HEK293 (cell line): ENCODE results near the gene ZNF853.

Source experiments
- BCL11A ChIP-seq: fragments of 450-650 bp; formaldehyde crosslinking; IDR thresholded peaks from 2 replicates; pipeline ENCODE4 v1.5.1; 2016; ENCODE audit warnings: low read depth, missing biosample characterization, missing genetic modification characterization
- BCL6B ChIP-seq: fragments of 450-650 bp; formaldehyde crosslinking; IDR thresholded peaks from 2 replicates; pipeline ENCODE4 v1.5.1; 2017; ENCODE audit warnings: missing biosample characterization, missing genetic modification characterization
- GLIS2 ChIP-seq: fragments of 450-650 bp; formaldehyde crosslinking; IDR thresholded peaks from 2 replicates; pipeline ENCODE4 v1.5.1; 2016; ENCODE audit warnings: missing biosample characterization, missing genetic modification characterization
- HOXC10 ChIP-seq: sonication (generic); formaldehyde crosslinking; IDR thresholded peaks from 2 replicates; pipeline ENCODE4 v1.8.1; 2023; ENCODE audit warnings: mild to moderate bottlenecking, missing genetic modification reagents
- IKZF3 ChIP-seq: fragments of 450-650 bp; IDR thresholded peaks from 2 replicates; pipeline ENCODE4 v1.5.0; 2018; ENCODE audit warnings: missing biosample characterization, mild to moderate bottlenecking, missing genetic modification characterization, moderate library complexity
- KLF10 ChIP-seq: fragments of 450-650 bp; IDR thresholded peaks from 2 replicates; pipeline ENCODE4 v1.5.1; 2018; ENCODE audit warnings: missing biosample characterization, mild to moderate bottlenecking, missing genetic modification characterization
- KLF16 ChIP-seq: fragments of 450-650 bp; formaldehyde crosslinking; IDR thresholded peaks from 2 replicates; pipeline ENCODE4 v1.5.1; 2017; ENCODE audit warnings: missing biosample characterization, missing genetic modification characterization
- KLF17 ChIP-seq: fragments of 450-650 bp; formaldehyde crosslinking; IDR thresholded peaks from 2 replicates; pipeline ENCODE4 v1.5.1; 2016; ENCODE audit warnings: missing biosample characterization, missing genetic modification characterization
- MZF1 ChIP-seq: fragments of 450-650 bp; formaldehyde crosslinking; IDR thresholded peaks from 2 replicates; pipeline ENCODE4 v1.5.1; 2017; ENCODE audit warnings: missing biosample characterization, missing genetic modification characterization, borderline replicate concordance
- RBAK ChIP-seq: fragments of 450-650 bp; formaldehyde crosslinking; IDR thresholded peaks from 2 replicates; pipeline ENCODE4 v1.5.1; 2016; ENCODE audit warnings: missing biosample characterization, missing genetic modification characterization
- SCRT2 ChIP-seq: fragments of 450-650 bp; formaldehyde crosslinking; IDR thresholded peaks from 2 replicates; pipeline ENCODE4 v1.5.1; 2016; ENCODE audit warnings: missing biosample characterization, missing genetic modification characterization
- SETDB1 ChIP-seq: IDR thresholded peaks from one replicate; pipeline ENCODE4 v1.6.1; 2017; ENCODE audit warnings: mild to moderate bottlenecking, low read length, moderate library complexity, mixed read lengths; ENCODE audit not compliant: insufficient read length
- TRIM28 ChIP-seq: IDR thresholded peaks from 2 replicates; pipeline ENCODE4 v1.6.1; 2011; ENCODE audit warnings: low read length, control low read depth, borderline replicate concordance
- YY2 ChIP-seq: fragments of 450-650 bp; formaldehyde crosslinking; IDR thresholded peaks from 2 replicates; pipeline ENCODE4 v1.5.1; 2016; ENCODE audit warnings: missing biosample characterization, missing genetic modification characterization
- ZBTB49 ChIP-seq: fragments of 450-650 bp; formaldehyde crosslinking; IDR thresholded peaks from 2 replicates; pipeline ENCODE4 v1.5.1; 2016; ENCODE audit warnings: missing biosample characterization, missing genetic modification characterization, low read depth
- ZBTB7A ChIP-seq: fragments of 450-650 bp; formaldehyde crosslinking; IDR thresholded peaks from 2 replicates; pipeline ENCODE4 v1.5.1; 2016; ENCODE audit warnings: low read depth, missing biosample characterization, missing genetic modification characterization
- ZFP69B ChIP-seq: fragments of 450-650 bp; formaldehyde crosslinking; IDR thresholded peaks from 2 replicates; pipeline ENCODE4 v1.5.1; 2016; ENCODE audit warnings: missing biosample characterization, missing genetic modification characterization
- ZNF138 ChIP-seq: fragments of 450-650 bp; formaldehyde crosslinking; IDR thresholded peaks from 2 replicates; pipeline ENCODE4 v1.5.1; 2016; ENCODE audit warnings: missing biosample characterization, missing genetic modification characterization, borderline replicate concordance
- ZNF174 ChIP-seq: fragments of 450-650 bp; formaldehyde crosslinking; IDR thresholded peaks from 2 replicates; pipeline ENCODE4 v1.5.0; 2017; ENCODE audit warnings: missing biosample characterization, mild to moderate bottlenecking, missing genetic modification characterization
- ZNF223 ChIP-seq: fragments of 450-650 bp; formaldehyde crosslinking; IDR thresholded peaks from 2 replicates; pipeline ENCODE4 v1.5.1; 2016; ENCODE audit warnings: missing biosample characterization, missing genetic modification characterization
- ZNF266 ChIP-seq: fragments of 450-650 bp; formaldehyde crosslinking; IDR thresholded peaks from 2 replicates; pipeline ENCODE4 v1.5.1; 2016; ENCODE audit warnings: missing biosample characterization, missing genetic modification characterization, low read depth
- ZNF292 ChIP-seq: fragments of 450-650 bp; formaldehyde crosslinking; IDR thresholded peaks from 2 replicates; pipeline ENCODE4 v1.5.1; 2016; ENCODE audit warnings: low read depth, missing biosample characterization, missing genetic modification characterization, borderline replicate concordance
- ZNF335 ChIP-seq: fragments of 450-650 bp; formaldehyde crosslinking; conservative IDR thresholded peaks from 2 replicates; pipeline ENCODE4 v1.5.1; 2016; ENCODE audit warnings: missing biosample characterization, missing genetic modification characterization
- ZNF366 ChIP-seq: fragments of 450-650 bp; formaldehyde crosslinking; conservative IDR thresholded peaks from 2 replicates; pipeline ENCODE4 v1.5.1; 2016; ENCODE audit warnings: missing biosample characterization, missing genetic modification characterization
- ZNF391 ChIP-seq: fragments of 450-650 bp; formaldehyde crosslinking; IDR thresholded peaks from 2 replicates; pipeline ENCODE4 v1.5.1; 2016; ENCODE audit warnings: low read depth, missing biosample characterization, missing genetic modification characterization, borderline replicate concordance
- ZNF404 ChIP-seq: fragments of 450-650 bp; formaldehyde crosslinking; IDR thresholded peaks from 2 replicates; pipeline ENCODE4 v1.5.1; 2017; ENCODE audit warnings: missing biosample characterization, missing genetic modification characterization
- ZNF521 ChIP-seq: fragments of 450-650 bp; formaldehyde crosslinking; IDR thresholded peaks from 2 replicates; pipeline ENCODE4 v1.5.1; 2017; ENCODE audit warnings: missing biosample characterization, mild to moderate bottlenecking, missing genetic modification characterization
- ZNF621 ChIP-seq: fragments of 450-650 bp; formaldehyde crosslinking; IDR thresholded peaks from 2 replicates; pipeline ENCODE4 v1.5.1; 2017; ENCODE audit warnings: missing biosample characterization, missing genetic modification characterization
- ZNF645 ChIP-seq: fragments of 450-650 bp; formaldehyde crosslinking; IDR thresholded peaks from 2 replicates; pipeline ENCODE4; 2016; ENCODE audit warnings: missing biosample characterization, missing genetic modification characterization
- ZNF677 ChIP-seq: fragments of 450-650 bp; IDR thresholded peaks from 2 replicates; pipeline ENCODE4 v1.5.0; 2018; ENCODE audit warnings: missing biosample characterization, mild to moderate bottlenecking, missing genetic modification characterization, moderate library complexity
- ZNF777 ChIP-seq: fragments of 450-650 bp; formaldehyde crosslinking; IDR thresholded peaks from 2 replicates; pipeline ENCODE4 v1.5.1; 2017; ENCODE audit warnings: missing biosample characterization, missing genetic modification characterization, borderline replicate concordance
- ZNF792 ChIP-seq: fragments of 450-650 bp; formaldehyde crosslinking; IDR thresholded peaks from 2 replicates; pipeline ENCODE4 v1.5.1; 2016; ENCODE audit warnings: missing biosample characterization, missing genetic modification characterization
- ZNF843 ChIP-seq: fragments of 450-650 bp; formaldehyde crosslinking; IDR thresholded peaks from 2 replicates; pipeline ENCODE4 v1.5.1; 2016; ENCODE audit warnings: missing biosample characterization, missing genetic modification characterization

The ZNF853 gene

GRCh38 chr7:6577369-6578113 lies 37.9 kb upstream of the ZNF853 start, which contains the start of gene ZDHHC4 (continued):
- TF ChIP-seq ZNF521 (tag by site-specific recombination) (no peak), ZNF777 (tag by site-specific recombination) (no peak), ZNF174 (tag by site-specific recombination) (no peak), ZFP69B (tag by site-specific recombination) (no peak), ZBTB49 (no peak), KLF17 (tag by site-specific recombination) (0 out of 2 replicates have a peak, but pooled peaks have one; percentile 56), IKZF3 (no peak), ZNF677 (tag by site-specific recombination) (no peak), ZNF645 (tag by site-specific recombination) (no peak), SETDB1 (no peak), GLIS2 (peak; percentile 87), ZNF223 (tag by site-specific recombination) (no peak), ZBTB7A (tag by site-specific recombination) (no peak), ZNF138 (tag by site-specific recombination) (no peak), ZNF621 (no peak), ZNF266 (tag by site-specific recombination) (no peak), KLF10 (tag by site-specific recombination) (0 out of 2 replicates have a peak, but pooled peaks have one; percentile 19), SCRT2 (tag by site-specific recombination) (no peak), ZNF843 (tag by site-specific recombination) (no peak; the same call in 1 of the 2 replicates), TRIM28 (no peak), ZNF335 (tag by site-specific recombination) (peak; percentile 86), ZNF292 (tag by site-specific recombination) (no peak), ZNF792 (no peak), ZNF404 (tag by site-specific recombination) (no peak), BCL11A (tag by site-specific recombination) (no peak), MZF1 (tag by site-specific recombination) (no peak), BCL6B (tag by site-specific recombination) (no peak), ZNF366 (tag by site-specific recombination) (no peak), HOXC10 (CRISPR knock-in tag) (no peak), KLF16 (tag by site-specific recombination) (peak; percentile 78), YY2 (no peak), ZNF391 (tag by site-specific recombination) (peak; percentile 67), RBAK (tag by site-specific recombination) (no peak)
